Measurements from ENCODE around the gene DCBLD1.

DCBLD1 gene

DNA sequence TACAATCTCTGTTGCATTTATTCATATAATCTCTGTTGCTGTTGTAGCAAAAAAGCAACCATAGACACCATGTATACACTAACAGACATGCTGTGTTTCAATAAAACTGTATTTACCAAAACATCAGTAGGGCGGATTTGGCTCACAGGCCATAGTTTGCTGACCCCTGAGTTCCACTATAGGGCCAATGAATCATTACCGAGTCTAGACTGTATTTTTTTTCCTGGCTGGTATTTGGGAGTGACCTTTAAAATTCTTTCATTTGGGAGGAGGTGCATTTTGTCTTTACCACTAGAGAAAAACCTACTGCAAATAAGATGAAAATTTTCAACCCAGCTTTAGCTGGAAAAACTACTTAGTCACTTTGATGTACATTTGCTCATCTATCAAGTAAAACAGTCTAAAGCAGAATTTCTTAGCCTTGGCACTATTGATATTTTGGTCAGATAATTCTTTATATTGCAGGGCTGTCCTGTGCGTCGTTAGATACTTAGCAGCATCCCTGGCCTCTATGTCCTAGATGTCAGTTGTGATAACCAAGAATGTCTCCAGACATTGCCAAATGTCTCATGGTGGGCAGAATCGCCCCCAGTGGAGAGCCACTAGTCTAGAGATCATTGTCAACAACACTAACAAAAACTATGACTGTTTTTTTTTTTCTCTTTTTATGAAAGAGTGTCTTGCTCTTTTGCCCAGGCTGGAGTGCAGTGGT, 39.5 kb downstream of the DCBLD1 start:
- H3K27me3 Mint-ChIP-seq, result peaks cover 3% of the 10 kb centered on the region
- no peaks in the 10 kb centered on the region for H3K9me3 Mint-ChIP-seq
- no peaks in the 10 kb centered on the region for H3K4me1 Mint-ChIP-seq
- no peak overlapping the region for H3K27ac Mint-ChIP-seq
- H3K36me3 Mint-ChIP-seq, result no peaks in the 10 kb centered on the region
- H3K4me3 Mint-ChIP-seq, result no peak overlapping the region

DNA sequence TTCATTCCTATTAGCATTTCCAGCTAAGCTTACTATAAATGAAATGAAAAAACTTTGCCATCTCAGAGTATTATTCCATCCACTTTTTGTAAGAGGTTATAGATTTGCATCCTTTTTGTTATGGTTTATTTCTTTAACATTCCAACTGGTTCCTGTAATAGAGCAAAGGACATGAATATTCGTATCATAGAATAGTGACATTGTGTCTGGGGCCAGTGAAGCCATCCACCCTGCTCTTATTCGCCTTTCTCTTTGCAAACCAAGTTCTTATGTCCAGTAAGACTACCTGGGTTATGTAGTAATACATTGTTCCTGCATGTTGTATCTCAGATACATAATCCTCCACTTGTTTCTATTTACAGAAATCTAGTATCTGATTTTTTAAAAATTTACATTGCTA, 43.1 kb downstream of the DCBLD1 start:
- Mint-ChIP-seq H3K27me3 (peaks cover 3% of the 10 kb centered on the region), H3K4me1 (no peaks in the 10 kb centered on the region), H3K36me3 (no peaks in the 10 kb centered on the region), H3K27ac (no peak overlapping the region), H3K9me3 (no peaks in the 10 kb centered on the region), H3K4me3 (no peak overlapping the region)

DNA sequence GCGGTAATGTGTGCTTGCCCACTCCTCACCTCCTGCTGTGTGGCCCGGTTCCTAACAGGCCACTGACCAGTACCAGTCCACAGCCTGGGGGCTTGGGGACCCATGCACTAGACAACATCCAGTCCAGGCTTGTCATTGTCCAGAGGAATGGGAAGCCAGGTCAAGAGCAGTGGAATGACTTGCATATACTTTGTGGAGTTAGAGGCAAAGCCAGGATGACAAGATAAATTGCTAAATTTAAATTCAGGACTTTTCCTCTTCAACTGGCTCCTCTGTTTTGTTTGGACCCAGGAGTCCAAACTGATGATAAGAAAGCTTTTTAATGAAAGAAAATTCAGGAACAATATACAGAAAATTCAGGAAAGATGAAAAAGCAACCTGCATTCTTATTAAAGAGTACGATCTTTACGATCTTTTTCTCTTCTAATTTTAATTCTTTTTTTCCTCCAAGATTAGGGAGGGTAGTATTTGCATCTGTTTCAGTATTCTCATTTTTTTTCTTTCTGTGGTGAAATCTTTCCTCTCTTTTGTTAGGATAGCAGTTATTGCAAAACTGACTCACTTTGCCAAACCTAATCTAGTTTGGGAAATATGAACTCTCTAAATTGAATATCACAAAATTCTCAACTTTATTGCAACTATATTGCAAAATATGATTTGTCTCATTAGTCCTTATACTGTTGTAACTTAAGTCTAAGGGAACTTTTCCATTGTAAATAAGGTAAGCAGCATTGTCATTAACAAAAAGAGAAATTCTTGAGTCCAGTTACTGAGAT, 48.2 kb downstream of the DCBLD1 start:
- no peaks in the 10 kb centered on the region for H3K9me3 Mint-ChIP-seq
- H3K27me3 Mint-ChIP-seq, result no peaks in the 10 kb centered on the region
- H3K36me3 Mint-ChIP-seq, result no peaks in the 10 kb centered on the region
- H3K27ac Mint-ChIP-seq, result no peak overlapping the region
- H3K4me1 Mint-ChIP-seq, result no peaks in the 10 kb centered on the region
- H3K4me3 Mint-ChIP-seq, result no peak overlapping the region

DNA sequence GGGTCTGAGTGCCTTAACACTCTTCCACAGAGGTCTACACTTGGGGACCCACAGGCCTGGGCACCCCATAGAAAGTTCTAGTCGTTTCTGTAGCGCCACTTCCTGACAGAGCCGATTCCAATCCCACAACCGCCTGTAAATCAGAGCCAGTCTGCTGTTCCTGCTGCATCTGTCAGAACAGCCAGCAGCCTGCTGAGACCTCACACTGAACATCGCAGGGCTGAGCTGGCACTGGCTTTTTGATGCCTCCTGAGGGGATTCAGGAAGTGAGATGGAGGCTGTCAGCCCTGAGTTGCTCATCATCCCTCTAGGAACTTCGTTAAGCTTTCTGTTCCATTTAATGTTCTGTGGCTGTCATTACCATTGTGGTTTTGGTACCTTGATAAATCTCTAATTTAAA, 48.9 kb downstream of the DCBLD1 start:
- no peaks in the 10 kb centered on the region for H3K27me3 Mint-ChIP-seq
- H3K4me3 Mint-ChIP-seq, result no peak overlapping the region
- no peaks in the 10 kb centered on the region for H3K36me3 Mint-ChIP-seq
- H3K27ac Mint-ChIP-seq, result no peak overlapping the region
- no peaks in the 10 kb centered on the region for H3K9me3 Mint-ChIP-seq
- H3K4me1 Mint-ChIP-seq, result no peaks in the 10 kb centered on the region

DNA sequence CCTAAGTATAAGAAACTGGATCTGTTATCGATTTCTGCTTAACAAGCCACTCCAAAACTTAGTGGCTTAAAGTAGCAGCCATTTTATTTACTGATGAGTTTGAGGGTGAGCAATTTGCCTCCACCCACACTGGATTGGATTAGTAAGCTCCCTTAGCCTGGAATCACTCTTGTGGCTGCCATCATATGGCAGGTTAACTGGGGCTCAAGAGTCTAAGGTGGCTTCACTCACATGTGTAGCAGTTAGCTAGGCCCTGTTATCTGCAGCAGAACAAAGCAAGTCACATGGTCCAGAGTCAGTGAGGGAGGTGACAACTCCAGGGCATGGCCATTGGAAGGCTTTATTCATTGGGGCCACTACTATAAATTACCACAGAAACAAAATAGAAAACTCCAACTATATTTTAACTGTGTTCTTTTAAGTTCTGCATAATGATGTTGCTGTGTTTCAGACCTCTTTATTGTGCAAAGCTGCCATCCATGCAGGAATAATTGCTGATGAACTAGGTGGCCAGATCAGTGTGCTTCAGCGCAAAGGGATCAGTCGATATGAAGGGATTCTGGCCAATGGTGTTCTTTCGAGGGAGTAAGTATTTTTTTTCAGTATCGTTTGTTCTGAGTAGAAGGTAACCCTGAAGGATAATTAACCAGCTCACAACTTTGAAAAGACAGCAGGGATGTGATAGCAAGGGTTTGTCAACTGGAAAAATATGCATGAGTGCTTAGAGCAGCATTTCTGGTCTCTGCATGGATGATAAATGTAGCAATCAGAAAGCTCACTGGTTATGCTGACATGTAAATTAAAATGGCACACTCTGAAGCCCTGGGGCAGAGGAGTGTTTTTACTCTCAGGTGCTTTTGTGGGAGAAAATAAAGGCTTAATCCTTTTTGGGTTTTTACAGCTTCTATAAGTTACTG, 49.6 kb downstream of the DCBLD1 start:
- Mint-ChIP-seq H3K9me3 (no peaks in the 10 kb centered on the region), H3K27ac (no peak overlapping the region), H3K27me3 (no peaks in the 10 kb centered on the region), H3K4me1 (no peaks in the 10 kb centered on the region), H3K36me3 (no peaks in the 10 kb centered on the region), H3K4me3 (no peak overlapping the region)

DNA sequence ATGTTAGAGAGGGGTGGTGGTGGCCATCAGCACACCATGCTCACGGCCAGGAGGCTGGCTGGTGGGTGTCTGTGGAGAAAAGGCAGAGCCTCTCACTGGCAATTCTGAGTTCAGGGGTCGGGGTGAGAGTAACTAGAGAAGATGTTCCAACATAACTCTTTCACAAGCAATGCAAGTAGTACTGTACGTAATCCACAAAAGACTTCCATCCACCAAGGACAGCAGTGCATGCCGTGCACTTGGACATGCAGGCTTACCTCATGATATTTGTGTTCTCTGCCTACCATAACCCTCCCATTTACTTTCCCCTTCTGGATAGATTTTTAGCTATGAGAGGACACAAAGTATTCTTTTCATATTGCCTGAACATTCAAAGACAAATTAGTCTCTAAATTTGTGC, 51.3 kb downstream of the DCBLD1 start:
- Mint-ChIP-seq H3K27me3 (peaks cover 4% of the 10 kb centered on the region), H3K4me1 (no peaks in the 10 kb centered on the region), H3K36me3 (peaks cover 4% of the 10 kb centered on the region), H3K9me3 (no peaks in the 10 kb centered on the region), H3K27ac (no peak overlapping the region), H3K4me3 (no peak overlapping the region)

DNA sequence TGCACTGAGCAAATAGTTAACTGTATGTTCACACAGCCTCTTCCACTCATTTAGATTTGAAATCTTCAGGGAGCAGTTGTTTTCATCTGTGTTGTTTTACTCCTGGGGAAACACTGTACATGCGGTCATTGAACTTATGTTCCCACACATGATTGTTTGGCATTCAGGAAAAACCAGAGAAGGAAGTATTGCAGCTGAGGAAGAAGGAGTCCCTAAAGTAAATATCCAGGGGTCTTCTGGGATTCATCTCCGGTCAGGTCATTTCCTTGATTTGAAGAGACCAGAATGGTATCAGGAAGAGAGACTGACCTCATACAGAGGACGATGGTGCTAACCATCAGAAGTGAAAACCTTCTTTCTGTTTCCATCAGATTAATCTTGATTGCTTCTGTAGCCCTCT, 52.5 kb downstream of the DCBLD1 start:
- Mint-ChIP-seq H3K4me3 (no peak overlapping the region), H3K36me3 (peaks cover 4% of the 10 kb centered on the region), H3K4me1 (no peaks in the 10 kb centered on the region), H3K27me3 (peaks cover 7% of the 10 kb centered on the region), H3K9me3 (no peaks in the 10 kb centered on the region), H3K27ac (no peak overlapping the region)

DNA sequence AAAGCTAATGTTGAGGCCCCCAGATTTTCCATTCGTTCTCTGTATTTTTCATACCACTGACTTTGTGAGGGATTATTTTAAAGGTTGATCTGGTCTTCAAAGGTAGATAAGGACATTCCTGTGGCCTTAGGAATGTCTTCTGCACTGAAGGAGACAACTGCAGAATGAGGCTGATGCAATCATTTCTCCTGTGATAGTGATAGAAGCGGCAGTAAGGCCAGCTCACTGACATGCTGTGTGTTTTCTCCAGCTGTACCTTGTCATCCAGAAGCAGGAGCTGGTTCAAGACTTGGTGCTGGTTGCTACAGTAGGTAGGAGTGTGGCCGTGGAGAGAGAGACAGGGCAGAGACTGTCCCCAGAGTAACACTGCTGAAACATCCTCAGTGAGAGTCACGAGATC, 53.8 kb downstream of the DCBLD1 start:
- H3K4me1 Mint-ChIP-seq, result no peaks in the 10 kb centered on the region
- H3K9me3 Mint-ChIP-seq, result no peaks in the 10 kb centered on the region
- peaks cover 7% of the 10 kb centered on the region for H3K27me3 Mint-ChIP-seq
- H3K36me3 Mint-ChIP-seq, result peaks cover 4% of the 10 kb centered on the region
- H3K4me3 Mint-ChIP-seq, result no peak overlapping the region
- H3K27ac Mint-ChIP-seq, result no peak overlapping the region

DNA sequence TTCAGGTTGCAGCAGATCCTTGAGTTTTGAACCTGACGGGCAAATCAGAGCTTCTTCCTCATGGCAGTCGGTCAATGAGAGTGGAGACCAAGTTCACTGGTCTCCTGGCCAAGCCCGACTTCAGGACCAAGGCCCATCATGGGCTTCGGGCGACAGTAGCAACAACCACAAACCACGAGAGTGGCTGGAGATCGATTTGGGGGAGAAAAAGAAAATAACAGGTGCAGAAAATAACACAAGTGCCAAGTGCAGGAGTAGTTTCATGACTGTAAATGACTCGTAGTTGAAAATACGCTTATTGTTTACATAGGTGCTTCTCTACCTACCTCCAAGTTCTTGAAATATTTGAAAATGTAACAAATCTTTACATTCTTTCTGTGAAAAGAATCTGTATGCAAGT, 56.1 kb downstream of the DCBLD1 start:
- no peaks in the 10 kb centered on the region for H3K9me3 Mint-ChIP-seq
- H3K4me1 Mint-ChIP-seq, result no peaks in the 10 kb centered on the region
- H3K27ac Mint-ChIP-seq, result no peak overlapping the region
- H3K4me3 Mint-ChIP-seq, result no peak overlapping the region
- H3K27me3 Mint-ChIP-seq, result peaks cover 7% of the 10 kb centered on the region
- H3K36me3 Mint-ChIP-seq, result peaks cover 4% of the 10 kb centered on the region

DNA sequence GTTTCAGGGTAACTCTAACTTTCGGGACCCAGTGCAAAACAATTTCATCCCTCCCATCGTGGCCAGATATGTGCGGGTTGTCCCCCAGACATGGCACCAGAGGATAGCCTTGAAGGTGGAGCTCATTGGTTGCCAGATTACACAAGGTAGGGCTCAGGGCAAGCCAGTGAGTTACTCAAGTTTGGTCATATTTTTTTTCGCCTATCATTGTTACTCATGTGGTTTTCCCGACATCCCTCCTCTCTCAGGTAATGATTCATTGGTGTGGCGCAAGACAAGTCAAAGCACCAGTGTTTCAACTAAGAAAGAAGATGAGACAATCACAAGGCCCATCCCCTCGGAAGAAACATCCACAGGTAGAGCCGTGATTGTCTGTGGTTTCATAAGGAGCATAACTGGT, 58.2 kb downstream of the DCBLD1 start:
- Mint-ChIP-seq H3K4me3 (no peak overlapping the region), H3K9me3 (no peaks in the 10 kb centered on the region), H3K36me3 (peaks cover 4% of the 10 kb centered on the region), H3K27me3 (peaks cover 7% of the 10 kb centered on the region), H3K4me1 (no peaks in the 10 kb centered on the region), H3K27ac (no peak overlapping the region)

DNA sequence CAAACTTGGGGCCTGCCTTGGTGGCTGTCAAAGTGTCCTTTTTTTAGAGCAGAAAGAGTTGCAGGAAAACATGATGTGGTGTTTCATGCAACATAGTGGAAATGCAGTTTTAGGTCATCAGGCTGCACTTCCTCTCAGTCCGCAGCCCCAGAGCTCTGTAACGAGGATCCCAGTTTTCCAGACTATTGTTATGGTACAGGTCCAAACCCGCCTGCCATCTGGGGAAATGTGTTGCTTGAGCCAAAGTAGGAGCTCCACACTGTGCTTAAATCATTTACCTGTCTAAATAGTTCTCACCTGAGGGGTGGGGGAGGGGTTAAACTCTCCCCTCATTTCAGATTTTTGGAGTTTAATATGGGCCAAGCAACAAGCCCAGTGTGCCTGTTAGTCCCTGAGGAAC, 60.0 kb downstream of the DCBLD1 start:
- Mint-ChIP-seq H3K4me1 (peaks cover 11% of the 10 kb centered on the region), H3K9me3 (no peaks in the 10 kb centered on the region), H3K36me3 (peaks cover 4% of the 10 kb centered on the region), H3K27me3 (peaks cover 7% of the 10 kb centered on the region), H3K27ac (no peak overlapping the region), H3K4me3 (no peak overlapping the region)

DNA sequence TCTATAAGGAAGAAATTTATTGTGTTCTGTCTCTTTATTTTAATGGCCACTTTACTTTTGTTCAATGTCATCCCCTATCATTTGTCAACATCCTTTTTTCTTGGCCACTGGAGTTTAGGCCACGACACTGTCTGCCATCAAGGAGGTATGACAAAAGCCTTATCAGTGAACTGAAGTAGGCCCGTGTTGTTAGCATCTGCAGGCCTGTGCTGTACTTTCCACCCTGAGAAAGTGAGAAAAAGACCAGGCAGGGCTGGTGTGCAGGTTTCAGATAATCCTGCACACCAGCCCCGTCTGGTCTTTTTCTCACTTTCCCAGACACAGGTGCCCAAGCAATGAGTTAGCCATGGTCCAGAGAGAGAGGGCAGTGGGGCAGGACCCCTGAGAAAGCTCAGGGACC, 62.2 kb downstream of the DCBLD1 start:
- Mint-ChIP-seq H3K9me3 (no peaks in the 10 kb centered on the region), H3K36me3 (no peaks in the 10 kb centered on the region), H3K4me3 (no peak overlapping the region), H3K4me1 (peaks cover 28% of the 10 kb centered on the region), H3K27me3 (no peaks in the 10 kb centered on the region), H3K27ac (no peak overlapping the region)

DNA sequence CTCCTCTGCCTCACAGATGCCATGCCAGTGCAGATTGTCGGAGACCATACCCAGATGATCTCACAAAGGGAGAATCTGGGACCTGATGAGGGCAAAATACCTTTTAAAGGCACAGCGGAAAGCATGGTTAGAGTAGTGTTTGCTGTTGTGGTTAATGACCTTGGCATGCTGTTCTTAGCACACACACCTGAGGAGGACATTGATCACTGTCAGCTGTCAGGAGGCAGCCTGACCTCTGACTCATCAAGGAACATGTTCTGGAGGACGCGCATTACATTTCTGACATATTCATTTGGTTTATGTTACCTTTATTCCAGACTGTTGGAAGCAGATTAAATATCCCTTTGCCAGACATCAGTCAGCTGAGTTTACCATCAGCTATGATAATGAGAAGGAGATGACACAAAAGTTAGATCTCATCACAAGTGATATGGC, 62.7 kb downstream of the DCBLD1 start:
- Mint-ChIP-seq H3K27ac (no peak overlapping the region), H3K4me3 (no peak overlapping the region), H3K4me1 (peaks cover 33% of the 10 kb centered on the region), H3K27me3 (no peaks in the 10 kb centered on the region), H3K36me3 (no peaks in the 10 kb centered on the region), H3K9me3 (no peaks in the 10 kb centered on the region)

DNA sequence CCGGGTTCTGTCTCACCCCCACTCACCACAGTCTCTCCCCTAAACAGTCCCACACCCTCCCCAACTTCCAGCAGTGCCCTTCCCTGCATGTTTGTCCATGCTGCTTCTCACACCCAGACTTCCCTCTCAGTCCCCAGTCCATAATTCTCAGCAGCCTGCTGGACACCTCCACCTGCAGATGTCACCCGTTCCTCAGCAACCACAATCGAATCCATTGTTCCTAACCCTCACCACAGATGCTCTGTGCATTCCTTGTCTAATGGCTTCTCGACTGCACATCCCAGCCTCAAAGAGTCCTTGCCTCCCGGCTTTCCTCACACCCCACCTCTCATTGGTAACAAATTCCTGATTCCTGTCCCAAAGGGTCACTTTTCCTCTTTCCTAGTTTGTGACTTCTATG, 64.2 kb downstream of the DCBLD1 start:
- Mint-ChIP-seq H3K4me1 (peaks cover 43% of the 10 kb centered on the region), H3K4me3 (peak overlapping the region; percentile 13), H3K9me3 (no peaks in the 10 kb centered on the region), H3K27ac (peak overlapping the region; percentile 1), H3K27me3 (no peaks in the 10 kb centered on the region), H3K36me3 (no peaks in the 10 kb centered on the region)

DNA sequence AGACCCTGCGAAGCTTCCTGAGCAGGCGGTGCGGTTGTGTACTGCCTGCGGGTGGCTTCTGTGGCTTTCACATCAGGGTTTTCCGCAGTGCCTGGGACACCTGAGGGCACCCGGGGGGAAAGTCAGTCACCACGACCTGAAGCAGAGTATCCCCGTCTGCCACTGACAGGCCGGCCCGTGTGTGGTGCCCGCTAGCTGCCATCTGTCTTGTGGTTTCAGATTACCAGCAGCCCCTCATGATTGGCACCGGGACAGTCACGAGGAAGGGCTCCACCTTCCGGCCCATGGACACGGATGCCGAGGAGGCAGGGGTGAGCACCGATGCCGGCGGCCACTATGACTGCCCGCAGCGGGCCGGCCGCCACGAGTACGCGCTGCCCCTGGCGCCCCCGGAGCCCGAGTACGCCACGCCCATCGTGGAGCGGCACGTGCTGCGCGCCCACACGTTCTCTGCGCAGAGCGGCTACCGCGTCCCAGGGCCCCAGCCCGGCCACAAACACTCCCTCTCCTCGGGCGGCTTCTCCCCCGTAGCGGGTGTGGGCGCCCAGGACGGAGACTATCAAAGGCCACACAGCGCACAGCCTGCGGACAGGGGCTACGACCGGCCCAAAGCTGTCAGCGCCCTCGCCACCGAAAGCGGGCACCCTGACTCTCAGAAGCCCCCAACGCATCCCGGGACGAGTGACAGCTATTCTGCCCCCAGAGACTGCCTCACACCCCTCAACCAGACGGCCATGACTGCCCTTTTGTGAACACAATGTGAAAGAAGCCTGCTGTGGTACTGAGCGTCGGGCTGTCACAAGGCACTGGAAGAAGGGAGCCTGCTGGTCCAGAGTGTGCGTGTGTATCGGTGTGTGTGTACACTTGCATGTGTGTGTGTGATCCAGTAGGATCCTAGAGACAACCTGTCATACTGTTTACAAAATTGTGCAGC, 65.5 kb downstream of the DCBLD1 start:
- no peaks in the 10 kb centered on the region for H3K27me3 Mint-ChIP-seq
- peaks cover 43% of the 10 kb centered on the region for H3K4me1 Mint-ChIP-seq
- H3K36me3 Mint-ChIP-seq, result no peaks in the 10 kb centered on the region
- peak overlapping the region; percentile 53 for H3K27ac Mint-ChIP-seq
- peak overlapping the region; percentile 75 for H3K4me3 Mint-ChIP-seq
- no peaks in the 10 kb centered on the region for H3K9me3 Mint-ChIP-seq
